ENCODE results near the gene TADA2A.

DNA sequence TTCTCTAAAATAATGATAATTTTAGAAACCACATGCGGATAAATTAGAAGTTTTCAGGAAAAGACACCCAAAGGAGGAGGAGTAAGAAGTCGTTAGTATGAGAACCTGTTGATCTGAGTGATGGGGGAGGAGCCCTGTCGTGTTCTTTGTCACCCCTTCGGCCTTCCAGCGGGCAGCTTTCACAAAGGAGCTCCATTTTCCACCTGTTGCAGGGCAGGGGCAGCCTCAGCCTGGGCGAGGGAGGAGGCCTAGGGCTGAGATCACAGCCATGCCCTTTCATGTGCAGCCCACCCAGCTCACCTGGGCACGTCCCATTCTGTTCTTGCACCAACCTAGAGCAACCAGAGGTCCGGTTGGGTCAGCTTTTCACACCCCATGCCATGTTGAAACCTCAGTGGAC is 88.3 kb downstream of the TADA2A start:
- TF ChIP-seq, protein P1, sequence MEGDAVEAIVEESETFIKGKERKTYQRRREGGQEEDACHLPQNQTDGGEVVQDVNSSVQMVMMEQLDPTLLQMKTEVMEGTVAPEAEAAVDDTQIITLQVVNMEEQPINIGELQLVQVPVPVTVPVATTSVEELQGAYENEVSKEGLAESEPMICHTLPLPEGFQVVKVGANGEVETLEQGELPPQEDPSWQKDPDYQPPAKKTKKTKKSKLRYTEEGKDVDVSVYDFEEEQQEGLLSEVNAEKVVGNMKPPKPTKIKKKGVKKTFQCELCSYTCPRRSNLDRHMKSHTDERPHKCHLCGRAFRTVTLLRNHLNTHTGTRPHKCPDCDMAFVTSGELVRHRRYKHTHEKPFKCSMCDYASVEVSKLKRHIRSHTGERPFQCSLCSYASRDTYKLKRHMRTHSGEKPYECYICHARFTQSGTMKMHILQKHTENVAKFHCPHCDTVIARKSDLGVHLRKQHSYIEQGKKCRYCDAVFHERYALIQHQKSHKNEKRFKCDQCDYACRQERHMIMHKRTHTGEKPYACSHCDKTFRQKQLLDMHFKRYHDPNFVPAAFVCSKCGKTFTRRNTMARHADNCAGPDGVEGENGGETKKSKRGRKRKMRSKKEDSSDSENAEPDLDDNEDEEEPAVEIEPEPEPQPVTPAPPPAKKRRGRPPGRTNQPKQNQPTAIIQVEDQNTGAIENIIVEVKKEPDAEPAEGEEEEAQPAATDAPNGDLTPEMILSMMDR (conservative IDR thresholded peaks at IDR 0.05; ENCODE audit: low read length) = no peak
- TF ChIP-seq EZH2phosphoT487 (IDR thresholded peaks at IDR 0.05; ENCODE audit: borderline replicate concordance) = no peak

Measured in Loucy (cell line).